A549 (cell line): ENCODE results near the gene TXNIP. TPM values are rescaled to one million over a fixed set of nuclear protein-coding genes. Genes with fewer than 3 reads are reported as not detected.
A peak's percentile ranks its signal among the peaks of the same experiment; 100 is the strongest.

ENCODE experiments used
- ATAC-seq, 2 experiments: fragments of 200-7000 bp in 1 of 2; fragments of >200 bp in 1 of 2; cut with Nextera tagmentation in 1 of 2; cut with Tn5 transposase in 1 of 2; 3 replicates each; pipeline versions ENCODE4 v1.8.0 to v1.9.1; 2018 to 2020; ENCODE audit warnings: mild to moderate bottlenecking in 1 of 2, moderate library complexity in 1 of 2
- CTCF ChIA-PET: fragments of 300-600 bp; sonication (Branson Sonifier 250); formaldehyde crosslinking; extraction: SDS; loops from one replicate; lab custom pipeline; 2021; ENCODE audit warnings: antibody characterized with exemption, inconsistent platforms; lab: Yijun Ruan, JAX
- POLR2A ChIA-PET: fragments of 350-600 bp; formaldehyde crosslinking; extraction: SDS; loops from one replicate; lab custom pipeline; 2021; ENCODE audit warnings: antibody characterized with exemption, inconsistent platforms; lab: Yijun Ruan, JAX
- DNase-seq, 2 experiments: peaks; one replicate each; pipeline versions ENCODE4 v3.0.0 to v3.0.0-alpha.2; 2011 to 2016; ENCODE audit warnings: low read depth in 1 of 2, low spot score in 1 of 2
- FAIRE-seq: peaks from 2 replicates; lab custom pipeline; 2011; peaks lifted over from hg19 to GRCh38; lab: Jason Lieb, UNC
- H3K27ac ChIP-seq, 2 experiments: fragments of >200 bp; sonication (Bioruptor Twin); formaldehyde crosslinking; 3 replicates each; pipeline ENCODE4 v1.5.1; 2016 to 2017
- H3K4me1 ChIP-seq: fragments of >200 bp; sonication (Bioruptor Twin); formaldehyde crosslinking; 3 replicates; pipeline ENCODE4 v1.6.1; 2016
- H3K4me2 ChIP-seq: fragments of >200 bp; sonication (Bioruptor Twin); formaldehyde crosslinking; 3 replicates; pipeline ENCODE4 v1.6.1; 2016
- H3K4me3 ChIP-seq: fragments of >200 bp; sonication (Bioruptor Twin); formaldehyde crosslinking; 3 replicates; pipeline ENCODE4 v1.5.1; 2016
- H3K9me3 ChIP-seq: fragments of >200 bp; sonication (Bioruptor Twin); formaldehyde crosslinking; 3 replicates; pipeline ENCODE4 v1.6.1; 2016
- BHLHE40 ChIP-seq: IDR thresholded peaks from 2 replicates; pipeline ENCODE4 v1.6.1; 2012; ENCODE audit warnings: low read depth, low read length, inconsistent platforms
- CEBPB ChIP-seq, 2 experiments: fragments of >200 bp in 1 of 2; sonication (Bioruptor Twin) in 1 of 2; formaldehyde crosslinking in 1 of 2; IDR thresholded peaks; 2 replicates each; pipeline ENCODE4 v1.6.1; 2012 to 2016
- CHD2 ChIP-seq: fragments of 150-350 bp; IDR thresholded peaks from 2 replicates; pipeline ENCODE4 v1.6.1; 2014; ENCODE audit warnings: low read length; ENCODE audit not compliant: partially characterized antibody
- CHD4 ChIP-seq: fragments of 200-600 bp; sonication (generic); IDR thresholded peaks from 2 replicates; pipeline ENCODE4 v1.6.1; 2016; ENCODE audit warnings: antibody characterized with exemption, mild to moderate bottlenecking, borderline replicate concordance
- EHF ChIP-seq: fragments of 250-450 bp; sonication (Bioruptor Pico); IDR thresholded peaks from 2 replicates; pipeline ENCODE4 v1.5.0; 2020; ENCODE audit warnings: mild to moderate bottlenecking
- EP300 ChIP-seq, 2 experiments: fragments of >200 bp; sonication (Bioruptor Twin); formaldehyde crosslinking; IDR thresholded peaks; 2 replicates in 1 of 2; 3 replicates in 1 of 2; pipeline ENCODE4 v1.6.1; 2016 to 2017
- ESRRA ChIP-seq: fragments of 150-350 bp; IDR thresholded peaks from 2 replicates; pipeline ENCODE4 v1.6.1; 2014; ENCODE audit warnings: mild to moderate bottlenecking, low read length, borderline replicate concordance
- FOSL2 ChIP-seq, 2 experiments: fragments of 450-650 bp in 1 of 2; fragments of >200 bp in 1 of 2; sonication (Bioruptor Twin) in 1 of 2; formaldehyde crosslinking; IDR thresholded peaks; 2 replicates each; pipeline versions ENCODE4 v1.5.0 to v1.6.1; 2016 to 2020; ENCODE audit warnings: mild to moderate bottlenecking in 1 of 2, moderate library complexity in 1 of 2
- HEYL ChIP-seq: fragments of 250-450 bp; sonication (Bioruptor Pico); IDR thresholded peaks from 2 replicates; pipeline ENCODE4 v1.8.0; 2021; ENCODE audit warnings: mild to moderate bottlenecking, moderate library complexity
- HMGXB4 ChIP-seq: fragments of 250-450 bp; sonication (Bioruptor Pico); IDR thresholded peaks from 2 replicates; pipeline ENCODE4 v1.5.0; 2021; ENCODE audit warnings: mild to moderate bottlenecking, moderate library complexity, borderline replicate concordance
- HOXA7 ChIP-seq: fragments of 250-450 bp; sonication (Bioruptor Pico); IDR thresholded peaks from 2 replicates; pipeline ENCODE4 v1.5.0; 2020; ENCODE audit warnings: mild to moderate bottlenecking, moderate library complexity
- JUN ChIP-seq, 2 experiments: fragments of >200 bp; sonication (Bioruptor Twin); formaldehyde crosslinking; IDR thresholded peaks; 2 replicates in 1 of 2; 3 replicates in 1 of 2; pipeline ENCODE4 v1.6.1; 2016 to 2017
- KDM5A ChIP-seq: fragments of 200-600 bp; sonication (generic); IDR thresholded peaks from 2 replicates; pipeline ENCODE4 v1.6.1; 2016; ENCODE audit warnings: antibody characterized with exemption, mild to moderate bottlenecking
- NFE2L2 ChIP-seq: fragments of 150-350 bp; conservative IDR thresholded peaks from 2 replicates; pipeline ENCODE4 v1.6.1; 2014; ENCODE audit warnings: low read length
- NPAS2 ChIP-seq: fragments of 250-450 bp; sonication (Bioruptor Pico); IDR thresholded peaks from 2 replicates; pipeline ENCODE4 v1.8.0; 2022; ENCODE audit warnings: mild to moderate bottlenecking, moderate library complexity, borderline replicate concordance
- NR3C1 ChIP-seq: fragments of >200 bp; sonication (Bioruptor Twin); formaldehyde crosslinking; IDR thresholded peaks from 3 replicates; pipeline ENCODE4 v1.6.1; 2017
- PHF8 ChIP-seq: fragments of 200-600 bp; sonication (generic); IDR thresholded peaks from 2 replicates; pipeline ENCODE4 v1.6.1; 2016; ENCODE audit warnings: low read depth, mild to moderate bottlenecking, antibody characterized with exemption, moderate library complexity, borderline replicate concordance
- POLR2A ChIP-seq: IDR thresholded peaks from 2 replicates; pipeline ENCODE4 v1.6.1; 2012; ENCODE audit warnings: mild to moderate bottlenecking, low read length
- RARB ChIP-seq: fragments of 250-450 bp; sonication (Bioruptor Pico); IDR thresholded peaks from 2 replicates; pipeline ENCODE4 v1.8.0; 2021; ENCODE audit warnings: mild to moderate bottlenecking, moderate library complexity
- RNF2 ChIP-seq: fragments of 200-600 bp; sonication (generic); IDR thresholded peaks from 2 replicates; pipeline ENCODE4 v1.6.1; 2016; ENCODE audit warnings: low read depth, mild to moderate bottlenecking, antibody characterized with exemption, moderate library complexity, borderline replicate concordance
- TFCP2L1 ChIP-seq: fragments of 250-450 bp; sonication (Bioruptor Pico); IDR thresholded peaks from 2 replicates; pipeline ENCODE4 v1.5.0; 2021; ENCODE audit warnings: mild to moderate bottlenecking
- USF2 ChIP-seq: fragments of 450-650 bp; IDR thresholded peaks from 2 replicates; pipeline ENCODE4 v1.6.1; 2014; ENCODE audit warnings: antibody characterized with exemption
- ZFP36 ChIP-seq: fragments of 450-650 bp; IDR thresholded peaks from 2 replicates; pipeline ENCODE4 v1.6.1; 2014; ENCODE audit warnings: borderline replicate concordance; ENCODE audit not compliant: partially characterized antibody
- ZNF302 ChIP-seq: fragments of 250-450 bp; sonication (Bioruptor Pico); IDR thresholded peaks from 2 replicates; pipeline ENCODE4 v1.9.0; 2021; ENCODE audit warnings: inconsistent platforms, mild to moderate bottlenecking, moderate library complexity
- ZSCAN20 ChIP-seq: fragments of 250-450 bp; sonication (Bioruptor Pico); IDR thresholded peaks from 2 replicates; pipeline ENCODE4 v1.8.0; 2022; ENCODE audit warnings: mild to moderate bottlenecking, moderate library complexity
- WGBS: methylation state at CpG from one replicate; pipeline ENCODE4 v1.1.6; 2017; ENCODE audit errors: missing lambda C conversion rate; 5-methylcytosine and 5-hydroxymethylcytosine counted together
- polyA plus RNA-seq, 4 experiments: library from polyadenylated mRNA; depleted of rRNA in 3 of 4; stranded (reverse); fragments of >200 nt; fragmentation: RNase III in 1 of 4; extraction: RNeasy Plus Mini Kit Qiagen cat#74134 plus additional on column Dnase treatment in 1 of 4; gene quantifications; 2 replicates in 3 of 4; 3 replicates in 1 of 4; pipeline ENCODE4 v1.2.3, GENCODE V29; 2011 to 2017
- TF ChIP-seq, protein P1 (sequence below): fragments of >200 bp; sonication (Bioruptor Twin); formaldehyde crosslinking; IDR thresholded peaks from 3 replicates; pipeline ENCODE4 v1.6.1; 2016
- TF ChIP-seq, protein P2 (sequence below): IDR thresholded peaks from 2 replicates; pipeline ENCODE4 v1.6.1; 2012
- TF ChIP-seq, protein P3 (sequence below): fragments of >200 bp; sonication (Bioruptor Twin); formaldehyde crosslinking; IDR thresholded peaks from 2 replicates; pipeline ENCODE4 v1.6.1; 2016

Gene TXNIP
- polyA plus RNA-seq, 2 of the 4 experiments (the other 2 are of a cell fraction): 3.1 TPM; not detected in 1

DNA sequence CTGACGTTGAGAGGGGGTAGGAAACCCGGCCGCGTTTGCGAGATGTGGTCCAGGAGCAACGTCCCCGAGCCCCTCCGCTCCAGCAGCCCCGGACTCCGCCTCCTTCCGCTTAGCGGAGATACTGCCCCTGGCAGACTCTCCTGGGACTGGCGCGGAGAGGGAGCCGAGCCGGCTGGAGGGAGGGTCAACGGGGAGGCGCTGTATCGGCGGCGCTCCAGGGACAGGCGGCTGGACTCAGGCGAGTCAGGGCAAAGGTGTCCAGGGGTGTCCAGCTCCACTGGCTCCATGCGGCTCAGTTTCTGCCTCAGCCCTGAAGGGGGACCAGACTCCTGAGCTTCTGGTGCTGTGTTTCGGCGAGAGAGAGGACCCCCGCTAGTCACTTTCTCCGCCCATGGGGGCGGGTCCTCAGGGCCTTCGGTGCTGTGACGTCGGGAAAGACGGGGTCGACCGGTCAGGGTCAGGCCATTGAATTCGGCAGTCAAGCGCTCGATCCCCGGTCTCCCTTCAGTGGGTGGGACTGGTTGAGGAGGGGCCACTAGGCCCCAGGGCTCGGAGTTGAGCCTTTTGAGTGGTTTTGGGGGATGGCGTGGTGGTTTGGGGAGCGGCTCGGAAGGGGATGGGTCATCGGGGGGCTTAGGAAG, 35.8 kb downstream of the TXNIP start (continued):
- TF ChIP-seq RARB (CRISPR knock-in tag) (0 out of 2 replicates have a peak, but pooled peaks have one; percentile 37), CHD2 (no peak), USF2 (no peak), JUN (IDR thresholded peaks at IDR 0.05) (peak in 1 of 2 experiments; percentile 55; a peak in 1 of 5 replicates), HMGXB4 (no peak), FOSL2 (IDR thresholded peaks at IDR 0.05) (no peak), FOSL2 (CRISPR knock-in tag; IDR thresholded peaks at IDR 0.05) (no peak), BHLHE40 (no peak), POLR2A (peak; percentile 63), NFE2L2 (no peak), EHF (CRISPR knock-in tag) (no peak), PHF8 (peak; percentile 36), HEYL (no peak), ZFP36 (no peak), ESRRA (no peak), RNF2 (no peak), NR3C1 (no peak)
- TF ChIP-seq, protein P1, sequence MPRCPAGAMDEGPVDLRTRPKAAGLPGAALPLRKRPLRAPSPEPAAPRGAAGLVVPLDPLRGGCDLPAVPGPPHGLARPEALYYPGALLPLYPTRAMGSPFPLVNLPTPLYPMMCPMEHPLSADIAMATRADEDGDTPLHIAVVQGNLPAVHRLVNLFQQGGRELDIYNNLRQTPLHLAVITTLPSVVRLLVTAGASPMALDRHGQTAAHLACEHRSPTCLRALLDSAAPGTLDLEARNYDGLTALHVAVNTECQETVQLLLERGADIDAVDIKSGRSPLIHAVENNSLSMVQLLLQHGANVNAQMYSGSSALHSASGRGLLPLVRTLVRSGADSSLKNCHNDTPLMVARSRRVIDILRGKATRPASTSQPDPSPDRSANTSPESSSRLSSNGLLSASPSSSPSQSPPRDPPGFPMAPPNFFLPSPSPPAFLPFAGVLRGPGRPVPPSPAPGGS: peak; percentile 15; the same call in 1 of the 3 replicates

DNA sequence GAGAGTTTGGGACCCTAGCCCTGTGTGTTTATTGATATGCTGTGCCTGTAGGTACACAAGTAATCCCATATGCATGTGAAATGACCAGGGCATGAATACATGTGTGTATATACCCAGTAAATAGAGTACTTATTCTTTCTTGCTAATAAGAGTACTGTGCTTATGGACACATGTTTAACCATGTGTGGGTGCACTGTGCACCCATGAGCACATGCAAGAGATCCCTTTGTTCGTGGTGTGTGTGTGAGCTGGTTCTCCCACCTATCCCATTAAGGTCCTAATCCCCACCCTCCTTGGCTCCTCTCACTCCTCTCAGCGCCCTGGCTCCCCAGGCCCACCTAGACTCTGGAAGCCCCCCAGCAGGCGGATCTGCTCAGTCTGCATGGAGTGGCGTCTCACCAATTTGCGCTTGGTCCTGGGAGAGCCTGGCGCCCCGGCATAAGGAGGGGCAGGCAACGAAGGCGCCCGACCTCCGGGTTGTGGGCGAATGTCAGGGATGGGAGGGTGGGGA, 36.4 kb downstream of the TXNIP start:
- ATAC-seq: peak; percentile 0; a peak in 4 of 6 replicates
- Histone ChIP-seq H3K4me1 (peaks cover 56% of the 10 kb centered on the region), H3K4me2 (peak overlapping the region; percentile 92), H3K27ac (peak overlapping the region; percentile 82 to 85), H3K4me3 (peak overlapping the region; percentile 73), H3K9me3 (no peaks in the 10 kb centered on the region)
- 49% methylated on average over 2 of the region's 12 CpGs for WGBS
- no peak for DNase-seq
- ChIA-PET POLR2A (interaction anchor here (0.8 to 3.8 kb wide), 2 partner anchors 33 to 41 kb away, joined by 5 to 62 read pairs; partner anchors contain the start of genes PEX11B and RBM8A), CTCF (interaction anchor here (1.8 to 3.1 kb wide), 2 partner anchors 17 to 47 kb away, joined by 4 to 18 read pairs; no protein-coding TSS in a partner anchor)
- no peak for FAIRE-seq
- TF ChIP-seq CEBPB (IDR thresholded peaks at IDR 0.05): no peak
- no peak for TF ChIP-seq PHF8
- TF ChIP-seq, protein P2, sequence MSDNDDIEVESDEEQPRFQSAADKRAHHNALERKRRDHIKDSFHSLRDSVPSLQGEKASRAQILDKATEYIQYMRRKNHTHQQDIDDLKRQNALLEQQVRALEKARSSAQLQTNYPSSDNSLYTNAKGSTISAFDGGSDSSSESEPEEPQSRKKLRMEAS: no peak
- TF ChIP-seq NR3C1: no peak
- TF ChIP-seq ZFP36: no peak
- no peak for TF ChIP-seq ZNF302 (CRISPR knock-in tag)
- no peak for TF ChIP-seq HEYL
- TF ChIP-seq NPAS2 (CRISPR knock-in tag): no peak
- TF ChIP-seq EP300 (IDR thresholded peaks at IDR 0.05): no peak
- TF ChIP-seq, protein P1: no peak
- TF ChIP-seq KDM5A: no peak
- TF ChIP-seq ZSCAN20 (CRISPR knock-in tag): no peak
- no peak for TF ChIP-seq CHD2
- TF ChIP-seq HOXA7 (CRISPR knock-in tag): no peak
- TF ChIP-seq FOSL2 (IDR thresholded peaks at IDR 0.05): no peak
- no peak for TF ChIP-seq FOSL2 (CRISPR knock-in tag; IDR thresholded peaks at IDR 0.05)
- no peak for TF ChIP-seq CHD4
- no peak for TF ChIP-seq TFCP2L1 (CRISPR knock-in tag)
- TF ChIP-seq, protein P3, sequence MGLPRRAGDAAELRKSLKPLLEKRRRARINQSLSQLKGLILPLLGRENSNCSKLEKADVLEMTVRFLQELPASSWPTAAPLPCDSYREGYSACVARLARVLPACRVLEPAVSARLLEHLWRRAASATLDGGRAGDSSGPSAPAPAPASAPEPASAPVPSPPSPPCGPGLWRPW: no peak
